GM12891 (cell line): Measurements from ENCODE around the gene R3HDM2.

Experiments used
- PAX5 ChIP-seq: IDR thresholded peaks from 2 replicates; pipeline ENCODE4 v1.6.1; 2011; ENCODE audit warnings: low read length, moderate library complexity, mild to moderate bottlenecking; ENCODE audit not compliant: insufficient read depth, severe bottlenecking
- POLR2A ChIP-seq: IDR thresholded peaks from 2 replicates; pipeline ENCODE4 v1.6.1; 2011; ENCODE audit warnings: low read depth, low read length, control low read depth
- POLR2AphosphoS5 ChIP-seq: IDR thresholded peaks from 2 replicates; pipeline ENCODE4 v1.6.1; 2011; ENCODE audit warnings: low read depth, low read length, control low read depth
- POU2F2 ChIP-seq: IDR thresholded peaks from 2 replicates; pipeline ENCODE4 v1.6.1; 2011; ENCODE audit warnings: low read depth, mild to moderate bottlenecking, control low read depth, low read length, moderate library complexity
- TAF1 ChIP-seq: IDR thresholded peaks from 2 replicates; pipeline ENCODE4 v1.6.1; 2011; ENCODE audit warnings: low read depth, low read length, control low read depth

DNA sequence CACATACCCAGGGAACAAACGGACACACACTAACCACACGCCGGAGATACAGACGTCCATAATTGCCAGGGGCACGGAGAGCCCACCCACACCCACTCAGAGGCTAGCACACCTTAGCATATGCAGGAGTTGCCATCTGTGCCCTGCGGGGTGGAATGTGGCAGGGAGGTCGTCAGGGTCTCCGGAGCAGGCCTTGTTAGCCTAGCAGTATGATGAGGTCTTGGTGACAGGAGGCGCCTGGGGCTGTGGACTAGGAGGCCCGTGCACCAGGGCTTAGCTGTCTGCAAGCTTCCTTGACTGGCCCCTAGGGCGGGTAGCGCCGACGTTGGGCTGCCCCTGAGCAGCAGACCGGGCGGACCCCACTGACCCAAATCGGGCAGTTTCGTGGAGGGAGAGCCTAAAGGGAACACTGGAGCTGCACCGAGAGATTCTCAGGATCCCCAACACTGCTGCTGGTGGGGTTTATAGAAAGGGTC lies 189.9 kb downstream of the R3HDM2 start:
- TF ChIP-seq POLR2A = no peak
- TF ChIP-seq TAF1 = no peak
- TF ChIP-seq PAX5 = no peak
- TF ChIP-seq POLR2AphosphoS5 = no peak
- TF ChIP-seq POU2F2 = no peak
